SK-N-SH treated with all-trans-retinoic acid at 6 μM for 48 hours (cell line): ENCODE measurements around the gene IL1R2.

Experiments
- ARNTL ChIP-seq: fragments of 450-650 bp; formaldehyde crosslinking; IDR thresholded peaks from 2 replicates; pipeline ENCODE4 v1.5.0; 2020; ENCODE audit warnings: low read depth, mild to moderate bottlenecking, moderate library complexity, borderline replicate concordance
- CSDC2 ChIP-seq: fragments of 250-450 bp; sonication (Bioruptor Pico); IDR thresholded peaks from 2 replicates; pipeline ENCODE4 v1.5.0; 2020; ENCODE audit warnings: mild to moderate bottlenecking, moderate library complexity
- GLIS3 ChIP-seq: fragments of 250-450 bp; sonication (Bioruptor Pico); IDR thresholded peaks from 2 replicates; pipeline ENCODE4 v1.5.0; 2020; ENCODE audit warnings: mild to moderate bottlenecking, moderate library complexity
- TCF4 ChIP-seq: fragments of 250-450 bp; sonication (Bioruptor Pico); IDR thresholded peaks from 2 replicates; pipeline ENCODE4 v1.8.0; 2021; ENCODE audit warnings: mild to moderate bottlenecking, moderate library complexity, borderline replicate concordance
- ZFP3 ChIP-seq: fragments of 250-450 bp; sonication (Bioruptor Pico); IDR thresholded peaks from 2 replicates; pipeline ENCODE4 v1.5.0; 2020; ENCODE audit warnings: mild to moderate bottlenecking, moderate library complexity
- ZNF70 ChIP-seq: fragments of 450-650 bp; formaldehyde crosslinking; IDR thresholded peaks from 2 replicates; pipeline ENCODE4 v1.5.0; 2020; ENCODE audit warnings: mild to moderate bottlenecking, moderate library complexity
- TF ChIP-seq, protein P1 (sequence below): fragments of 250-450 bp; sonication (Bioruptor Pico); IDR thresholded peaks from 2 replicates; pipeline ENCODE4 v1.8.0; 2020; ENCODE audit warnings: mild to moderate bottlenecking, moderate library complexity, borderline replicate concordance
- TF ChIP-seq, protein P2 (sequence below): fragments of 250-450 bp; sonication (Bioruptor Pico); IDR thresholded peaks from 2 replicates; pipeline ENCODE4 v1.8.0; 2021; ENCODE audit warnings: low read depth, mild to moderate bottlenecking, moderate library complexity, borderline replicate concordance
- TF ChIP-seq, protein P3 (sequence below): fragments of 250-450 bp; sonication (Bioruptor Pico); IDR thresholded peaks from 2 replicates; pipeline ENCODE4 v1.5.1; 2021; ENCODE audit warnings: mild to moderate bottlenecking, moderate library complexity

DNA sequence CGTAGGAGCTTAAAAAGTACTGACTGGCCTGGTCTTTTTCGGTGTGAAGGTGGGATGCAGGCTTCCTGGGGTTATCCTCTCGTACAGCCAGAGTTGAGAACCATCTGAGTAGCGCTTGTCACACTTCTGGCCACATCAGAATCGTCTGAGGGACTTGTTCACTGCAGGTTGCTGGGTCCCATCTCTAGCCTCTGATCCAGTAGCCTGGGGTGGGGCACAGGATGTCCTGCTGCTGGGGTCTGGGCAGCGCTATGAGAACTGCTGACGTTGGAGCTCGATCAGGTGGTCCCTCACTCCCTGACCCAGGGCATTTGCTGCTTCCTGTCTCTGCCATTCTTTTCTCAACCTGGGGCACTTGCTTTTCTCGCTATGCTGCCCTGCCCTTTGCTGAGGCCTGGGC, 7.1 kb upstream of the IL1R2 start:
- TF ChIP-seq ARNTL (CRISPR knock-in tag) (no peak), GLIS3 (CRISPR knock-in tag) (no peak), TCF4 (CRISPR knock-in tag) (no peak), ZFP3 (CRISPR knock-in tag) (no peak), ZNF70 (CRISPR knock-in tag) (no peak), CSDC2 (CRISPR knock-in tag) (no peak)
- TF ChIP-seq, protein P1, sequence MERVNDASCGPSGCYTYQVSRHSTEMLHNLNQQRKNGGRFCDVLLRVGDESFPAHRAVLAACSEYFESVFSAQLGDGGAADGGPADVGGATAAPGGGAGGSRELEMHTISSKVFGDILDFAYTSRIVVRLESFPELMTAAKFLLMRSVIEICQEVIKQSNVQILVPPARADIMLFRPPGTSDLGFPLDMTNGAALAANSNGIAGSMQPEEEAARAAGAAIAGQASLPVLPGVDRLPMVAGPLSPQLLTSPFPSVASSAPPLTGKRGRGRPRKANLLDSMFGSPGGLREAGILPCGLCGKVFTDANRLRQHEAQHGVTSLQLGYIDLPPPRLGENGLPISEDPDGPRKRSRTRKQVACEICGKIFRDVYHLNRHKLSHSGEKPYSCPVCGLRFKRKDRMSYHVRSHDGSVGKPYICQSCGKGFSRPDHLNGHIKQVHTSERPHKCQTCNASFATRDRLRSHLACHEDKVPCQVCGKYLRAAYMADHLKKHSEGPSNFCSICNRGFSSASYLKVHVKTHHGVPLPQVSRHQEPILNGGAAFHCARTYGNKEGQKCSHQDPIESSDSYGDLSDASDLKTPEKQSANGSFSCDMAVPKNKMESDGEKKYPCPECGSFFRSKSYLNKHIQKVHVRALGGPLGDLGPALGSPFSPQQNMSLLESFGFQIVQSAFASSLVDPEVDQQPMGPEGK: no peak
- TF ChIP-seq, protein P2, sequence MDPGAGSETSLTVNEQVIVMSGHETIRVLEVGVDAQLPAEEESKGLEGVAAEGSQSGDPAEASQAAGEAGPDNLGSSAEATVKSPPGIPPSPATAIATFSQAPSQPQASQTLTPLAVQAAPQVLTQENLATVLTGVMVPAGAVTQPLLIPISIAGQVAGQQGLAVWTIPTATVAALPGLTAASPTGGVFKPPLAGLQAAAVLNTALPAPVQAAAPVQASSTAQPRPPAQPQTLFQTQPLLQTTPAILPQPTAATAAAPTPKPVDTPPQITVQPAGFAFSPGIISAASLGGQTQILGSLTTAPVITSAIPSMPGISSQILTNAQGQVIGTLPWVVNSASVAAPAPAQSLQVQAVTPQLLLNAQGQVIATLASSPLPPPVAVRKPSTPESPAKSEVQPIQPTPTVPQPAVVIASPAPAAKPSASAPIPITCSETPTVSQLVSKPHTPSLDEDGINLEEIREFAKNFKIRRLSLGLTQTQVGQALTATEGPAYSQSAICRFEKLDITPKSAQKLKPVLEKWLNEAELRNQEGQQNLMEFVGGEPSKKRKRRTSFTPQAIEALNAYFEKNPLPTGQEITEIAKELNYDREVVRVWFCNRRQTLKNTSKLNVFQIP: no peak
- TF ChIP-seq, protein P3, sequence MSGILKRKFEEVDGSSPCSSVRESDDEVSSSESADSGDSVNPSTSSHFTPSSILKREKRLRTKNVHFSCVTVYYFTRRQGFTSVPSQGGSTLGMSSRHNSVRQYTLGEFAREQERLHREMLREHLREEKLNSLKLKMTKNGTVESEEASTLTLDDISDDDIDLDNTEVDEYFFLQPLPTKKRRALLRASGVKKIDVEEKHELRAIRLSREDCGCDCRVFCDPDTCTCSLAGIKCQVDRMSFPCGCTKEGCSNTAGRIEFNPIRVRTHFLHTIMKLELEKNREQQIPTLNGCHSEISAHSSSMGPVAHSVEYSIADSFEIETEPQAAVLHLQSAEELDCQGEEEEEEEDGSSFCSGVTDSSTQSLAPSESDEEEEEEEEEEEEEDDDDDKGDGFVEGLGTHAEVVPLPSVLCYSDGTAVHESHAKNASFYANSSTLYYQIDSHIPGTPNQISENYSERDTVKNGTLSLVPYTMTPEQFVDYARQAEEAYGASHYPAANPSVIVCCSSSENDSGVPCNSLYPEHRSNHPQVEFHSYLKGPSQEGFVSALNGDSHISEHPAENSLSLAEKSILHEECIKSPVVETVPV (CRISPR knock-in tag): no peak
